Measurements from ENCODE around the gene CFAP46.

GRCh38 chr10:132967540-132967939 lies 25.2 kb upstream of the CFAP46 start:
- TF ChIP-seq GATA2 (IDR thresholded peaks at IDR 0.05; ENCODE audit: low read depth, low read length) (no peak), GATA3 (IDR thresholded peaks at IDR 0.05; ENCODE audit: low read depth, low read length) (no peak)

Measured in SH-SY5Y (cell line).